DMS153 treated with DMSO at 0.1 percent for 48 hours (cell line): ENCODE measurements around the gene SND1.
A peak's percentile ranks its signal among the peaks of the same experiment; 100 is the strongest.

Experiments
- DNase-seq: peaks from one replicate; lab custom pipeline; 2025; ENCODE audit not compliant: unreplicated experiment; lab: John Stamatoyannopoulos, UW

SND1 gene

GRCh38 chr7:127682140-127682539 lies 30.1 kb downstream of the SND1 start:
- no peak for DNase-seq

GRCh38 chr7:127683776-127684681 lies 32.0 kb downstream of the SND1 start:
- DNase-seq: peak; percentile 12

GRCh38 chr7:127689194-127689772 lies 37.3 kb downstream of the SND1 start:
- DNase-seq: no peak

GRCh38 chr7:127690337-127690736 lies 38.3 kb downstream of the SND1 start:
- DNase-seq: no peak

GRCh38 chr7:127690806-127691205 lies 38.8 kb downstream of the SND1 start:
- DNase-seq: no peak

- DNase-seq: no peak
Observed at GRCh38 chr7:127692200-127692599, 40.2 kb downstream of the SND1 start.

GRCh38 chr7:127699853-127700252 lies 47.9 kb downstream of the SND1 start:
- DNase-seq: no peak

GRCh38 chr7:127702052-127702652 lies 50.2 kb downstream of the SND1 start:
- no peak for DNase-seq

GRCh38 chr7:127702938-127703337 lies 50.9 kb downstream of the SND1 start:
- no peak for DNase-seq

- DNase-seq: no peak
Observed at GRCh38 chr7:127704211-127704610, 52.2 kb downstream of the SND1 start.

GRCh38 chr7:127705461-127705959 lies 53.5 kb downstream of the SND1 start:
- no peak for DNase-seq

GRCh38 chr7:127706766-127707165 lies 54.8 kb downstream of the SND1 start:
- no peak for DNase-seq

- DNase-seq: no peak
Observed at GRCh38 chr7:127708201-127708600, 56.2 kb downstream of the SND1 start.

GRCh38 chr7:127708788-127709187 lies 56.8 kb downstream of the SND1 start:
- DNase-seq: peak; percentile 34

GRCh38 chr7:127710635-127711034 lies 58.6 kb downstream of the SND1 start:
- DNase-seq: no peak

- DNase-seq: no peak
Observed at GRCh38 chr7:127711872-127712271, 59.9 kb downstream of the SND1 start.

GRCh38 chr7:127713006-127713405 lies 61.0 kb downstream of the SND1 start:
- DNase-seq: no peak

GRCh38 chr7:127713758-127714157 lies 61.8 kb downstream of the SND1 start:
- DNase-seq: no peak

- DNase-seq: no peak
Observed at GRCh38 chr7:127715272-127715671, 63.3 kb downstream of the SND1 start.

GRCh38 chr7:127715901-127716300 lies 63.9 kb downstream of the SND1 start:
- DNase-seq: no peak

GRCh38 chr7:127717502-127718339 lies 65.7 kb downstream of the SND1 start:
- DNase-seq: no peak
